Large intestine (tissue), 3 donors: Measurements from ENCODE around the gene BCL2. TPM values are rescaled to one million over a fixed set of nuclear protein-coding genes. Genes with fewer than 3 reads are reported as not detected.

Source experiments
- DNase-seq, 2 donors: peaks; one replicate each; pipeline versions ENCODE4 v3.0.0 to v3.0.0-alpha.2; 2013
- H3K27ac ChIP-seq: one replicate; pipeline ENCODE4 v1.5.1; 2013; ENCODE audit warnings: low read length
- H3K27me3 ChIP-seq: 2 replicates; pipeline ENCODE4 v1.6.1; 2013; ENCODE audit warnings: low read length; ENCODE audit not compliant: control insufficient read depth, insufficient read depth
- H3K36me3 ChIP-seq: 2 replicates; pipeline ENCODE4 v1.6.1; 2013; ENCODE audit warnings: low read length; ENCODE audit not compliant: control insufficient read depth, insufficient read depth
- H3K4me1 ChIP-seq: one replicate; pipeline ENCODE4 v1.6.1; 2013; ENCODE audit warnings: low read length; ENCODE audit not compliant: control insufficient read depth, insufficient read depth
- H3K4me3 ChIP-seq: one replicate; pipeline ENCODE4 v1.5.1; 2013; ENCODE audit warnings: low read length
- H3K9me3 ChIP-seq: one replicate; pipeline ENCODE4 v1.6.1; 2013; ENCODE audit warnings: mild to moderate bottlenecking, low read depth, low read length, moderate library complexity; ENCODE audit not compliant: control insufficient read depth
- WGBS: methylation state at CpG from one replicate; pipeline ENCODE4 v1.1.5; 2013; ENCODE audit warnings: low lambda C conversion rate; ENCODE audit not compliant: insufficient coverage; 5-methylcytosine and 5-hydroxymethylcytosine counted together
- polyA plus RNA-seq: library from polyadenylated mRNA; unstranded; fragments of 120-200 nt; gene quantifications from one replicate; pipeline ENCODE4 v1.2.1, GENCODE V29; 2013

The BCL2 gene
- polyA plus RNA-seq, 1 donor, result 8.8 TPM

DNA sequence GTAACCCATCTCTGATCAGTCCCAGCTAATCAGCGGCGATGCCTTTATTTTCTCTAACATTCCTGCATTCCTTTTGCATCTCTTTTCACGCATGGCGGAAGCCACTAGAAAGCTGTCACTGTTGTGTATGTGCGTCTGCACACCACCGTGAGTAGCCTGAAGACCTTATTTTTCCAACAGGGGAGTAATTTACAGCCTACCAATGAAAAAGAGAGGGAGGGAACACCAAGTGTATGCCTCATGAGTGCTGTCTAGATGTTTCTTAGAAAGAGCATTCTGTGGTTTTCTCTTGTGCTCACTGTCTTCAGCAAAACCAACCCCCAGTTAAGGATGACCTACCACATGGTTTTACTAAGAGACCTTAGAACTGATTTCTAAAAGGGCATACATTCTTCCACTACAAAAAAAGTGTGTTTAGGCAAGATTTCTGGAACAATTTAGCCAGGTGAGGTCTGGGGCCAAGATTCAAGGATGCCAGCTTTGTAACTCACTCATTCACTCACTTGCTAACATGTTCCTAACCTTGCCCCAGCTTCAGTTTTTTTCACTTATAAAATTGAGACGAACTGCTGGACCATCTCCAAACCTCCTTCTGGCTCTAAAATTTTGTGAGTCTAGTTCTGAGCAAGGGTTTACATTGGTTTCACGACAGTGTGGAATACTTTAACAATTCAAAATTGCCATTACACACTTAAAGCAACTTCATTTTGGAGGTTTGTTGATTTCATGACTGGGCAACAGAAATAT, 51.4 kb downstream of the BCL2 start:
- WGBS, result 91% methylated on average over 4 of the region's 8 CpGs
- DNase-seq, result no peak
- Histone ChIP-seq H3K9me3 (no peaks in the 10 kb centered on the region), H3K27ac (no peak overlapping the region), H3K27me3 (no peaks in the 10 kb centered on the region), H3K36me3 (no peaks in the 10 kb centered on the region), H3K4me1 (peaks cover 2% of the 10 kb centered on the region), H3K4me3 (no peak overlapping the region)

DNA sequence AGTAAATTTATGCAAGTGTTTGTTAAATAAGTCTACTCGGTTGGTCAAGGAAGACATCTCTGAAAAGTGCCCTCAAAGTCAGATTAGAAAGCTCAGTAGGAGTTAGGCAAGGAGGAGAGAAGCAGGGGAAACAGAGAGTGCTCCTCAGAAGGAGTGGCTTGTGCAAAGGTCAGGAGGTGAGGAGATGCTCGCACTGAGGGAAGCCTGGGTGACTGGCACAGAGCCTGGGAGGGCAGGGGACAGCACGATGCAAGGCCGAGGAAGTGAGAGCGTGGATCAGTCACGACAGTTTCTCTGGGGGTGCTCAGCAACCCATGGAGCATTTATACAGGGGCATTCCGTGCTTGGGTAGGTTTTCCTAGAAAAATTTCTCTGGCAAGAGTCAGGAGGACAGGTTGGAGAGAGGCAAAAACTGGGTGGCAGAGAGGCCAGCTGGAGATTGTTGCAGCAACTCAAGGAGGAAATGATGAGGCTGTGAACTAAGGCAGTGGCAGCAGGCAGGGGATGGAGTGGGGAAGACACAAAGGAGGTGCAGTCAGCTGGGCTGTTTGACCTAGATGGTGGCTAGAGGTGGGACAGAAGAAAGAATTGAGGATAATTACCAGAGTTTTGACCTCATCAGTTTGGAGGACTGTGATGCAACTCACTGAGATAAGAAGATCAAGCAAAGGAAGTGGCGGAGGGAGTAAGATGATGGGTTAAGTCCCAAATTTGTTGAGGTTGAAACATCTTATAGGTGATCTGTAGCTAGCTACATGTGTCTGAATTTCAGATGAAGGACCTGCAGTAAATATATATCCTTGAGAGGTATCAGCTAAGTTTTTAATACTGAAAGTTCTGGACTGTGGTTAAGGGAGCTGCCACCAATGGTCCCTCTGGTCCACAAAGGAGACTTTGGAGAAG, 52.4 kb downstream of the BCL2 start:
- Histone ChIP-seq H3K4me3 (no peak overlapping the region), H3K36me3 (no peaks in the 10 kb centered on the region), H3K4me1 (no peaks in the 10 kb centered on the region), H3K27me3 (no peaks in the 10 kb centered on the region), H3K9me3 (no peaks in the 10 kb centered on the region), H3K27ac (no peak overlapping the region)
- 100% methylated on average over 1 of the region's 8 CpGs for WGBS
- no peak for DNase-seq

GRCh38 chr18:63265326-63265725, 54.2 kb downstream of the BCL2 start:
- Histone ChIP-seq H3K36me3 (no peaks in the 10 kb centered on the region), H3K4me3 (no peak overlapping the region), H3K9me3 (no peaks in the 10 kb centered on the region), H3K4me1 (no peaks in the 10 kb centered on the region), H3K27me3 (no peaks in the 10 kb centered on the region), H3K27ac (no peak overlapping the region)
- DNase-seq, result no peak
- WGBS, result 88% methylated on average over 2 of the region's 3 CpGs

- no peaks in the 10 kb centered on the region for H3K9me3 ChIP-seq
- H3K4me1 ChIP-seq, result no peaks in the 10 kb centered on the region
- no CpG with 5 or more reads among the region's 9 CpGs for WGBS
- no peak overlapping the region for H3K4me3 ChIP-seq
- no peaks in the 10 kb centered on the region for H3K36me3 ChIP-seq
- no peaks in the 10 kb centered on the region for H3K27me3 ChIP-seq
- DNase-seq, result no peak
- H3K27ac ChIP-seq, result no peak overlapping the region
Measured at GRCh38 chr18:63264871-63265270, 54.7 kb downstream of the BCL2 start.

DNA sequence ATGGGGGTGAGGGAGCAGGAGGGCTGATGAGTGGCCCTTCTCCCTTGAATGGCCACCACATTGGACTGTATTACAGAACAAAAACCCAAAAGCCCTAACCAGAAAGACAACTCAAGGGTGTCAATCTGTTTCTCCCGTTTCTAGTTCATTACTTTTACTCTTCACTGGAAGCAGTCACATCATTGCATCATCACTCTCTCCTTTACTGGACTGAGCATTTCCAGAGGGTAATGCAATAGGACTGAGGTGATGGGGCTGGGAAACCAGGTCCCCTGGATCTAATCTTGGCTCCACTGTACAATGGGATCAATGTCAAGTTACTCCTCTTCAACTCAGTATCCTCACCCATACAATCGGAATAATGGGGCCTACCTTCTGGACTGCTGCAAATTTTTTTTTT, 56.1 kb downstream of the BCL2 start:
- Histone ChIP-seq H3K4me3 (no peak overlapping the region), H3K4me1 (no peaks in the 10 kb centered on the region), H3K27me3 (no peaks in the 10 kb centered on the region), H3K27ac (no peak overlapping the region), H3K9me3 (no peaks in the 10 kb centered on the region), H3K36me3 (no peaks in the 10 kb centered on the region)
- WGBS, result 83% methylated on average over 2 of the region's 2 CpGs
- no peak for DNase-seq

- Histone ChIP-seq H3K4me1 (no peaks in the 10 kb centered on the region), H3K9me3 (no peaks in the 10 kb centered on the region), H3K27me3 (no peaks in the 10 kb centered on the region), H3K4me3 (no peak overlapping the region), H3K27ac (no peak overlapping the region), H3K36me3 (no peaks in the 10 kb centered on the region)
- 93% methylated on average over 3 of the region's 12 CpGs for WGBS
- DNase-seq, result no peak
Measured at GRCh38 chr18:63262369-63263335, 56.9 kb downstream of the BCL2 start.

GRCh38 chr18:63261029-63261428, 58.5 kb downstream of the BCL2 start:
- no peaks in the 10 kb centered on the region for H3K4me1 ChIP-seq
- no peak for DNase-seq
- WGBS, result no CpG with 5 or more reads among the region's 3 CpGs
- no peaks in the 10 kb centered on the region for H3K9me3 ChIP-seq
- no peak overlapping the region for H3K4me3 ChIP-seq
- no peaks in the 10 kb centered on the region for H3K36me3 ChIP-seq
- no peak overlapping the region for H3K27ac ChIP-seq
- no peaks in the 10 kb centered on the region for H3K27me3 ChIP-seq

DNA sequence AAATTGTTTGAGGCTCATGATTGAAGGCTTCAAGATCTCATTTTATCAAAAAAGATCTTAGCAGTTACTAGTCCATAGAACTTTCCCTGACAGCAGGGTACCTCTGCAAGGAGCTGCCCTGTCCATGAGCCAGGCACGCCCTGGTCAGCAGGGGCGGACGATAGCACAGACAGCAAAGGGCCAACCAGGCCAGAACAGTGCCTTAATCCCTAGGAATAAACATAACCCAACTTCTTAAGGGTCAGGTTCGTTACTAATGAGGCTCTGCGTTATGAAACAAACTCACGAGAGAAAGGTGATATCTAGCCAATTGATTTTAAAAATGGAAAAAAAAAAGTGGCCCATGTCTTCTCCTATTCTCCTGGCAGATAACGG, 59.2 kb downstream of the BCL2 start:
- Histone ChIP-seq H3K36me3 (no peaks in the 10 kb centered on the region), H3K4me3 (no peak overlapping the region), H3K9me3 (no peaks in the 10 kb centered on the region), H3K27ac (no peak overlapping the region), H3K27me3 (no peaks in the 10 kb centered on the region), H3K4me1 (no peaks in the 10 kb centered on the region)
- DNase-seq, result no peak
- 98% methylated on average over 4 of the region's 7 CpGs for WGBS

GRCh38 chr18:63259567-63260379, 59.8 kb downstream of the BCL2 start:
- DNase-seq, result peak in 1 of 2 donors; percentile 28

More at GRCh38 chr18:63259567-63260379, 59.8 kb downstream of the BCL2 start:
- no peak overlapping the region for H3K27ac ChIP-seq
- H3K36me3 ChIP-seq, result no peaks in the 10 kb centered on the region
- no peaks in the 10 kb centered on the region for H3K27me3 ChIP-seq
- H3K4me1 ChIP-seq, result no peaks in the 10 kb centered on the region
- H3K9me3 ChIP-seq, result no peaks in the 10 kb centered on the region
- WGBS, result 74% methylated on average over 7 of the region's 10 CpGs
- no peak overlapping the region for H3K4me3 ChIP-seq
